HepG2 (cell line): ENCODE data around the gene DDX59. TPM values are rescaled to one million over a fixed set of nuclear protein-coding genes. Genes with fewer than 3 reads are reported as not detected.

ENCODE experiments used
- ATAC-seq: fragments of 200-7000 bp; cut with Tn5 transposase; 3 replicates; pipeline ENCODE4 v1.9.1; 2020; ENCODE audit warnings: mild to moderate bottlenecking, moderate library complexity
- BruUV-seq: library from RNA; stranded (reverse); fragments of 400-500 nt; replicated peaks from 2 replicates; lab custom pipeline; 2021; lab: Mats Ljungman, UMichigan
- CTCF ChIA-PET: fragments of 300-600 bp; formaldehyde crosslinking; extraction: SDS; loops from one replicate; lab custom pipeline; 2021; ENCODE audit warnings: low total read pairs, inconsistent platforms, low intra/inter-chr PET ratio; lab: Yijun Ruan, JAX
- POLR2A ChIA-PET: fragments of 350-600 bp; sonication (Branson Sonifier 250); formaldehyde crosslinking; loops from one replicate; lab custom pipeline; 2020; ENCODE audit warnings: antibody characterized with exemption, inconsistent platforms; lab: Yijun Ruan, JAX
- DNase-seq: peaks from one replicate; pipeline ENCODE4 v3.0.0-alpha.2; 2015; ENCODE audit warnings: low spot score
- FAIRE-seq: peaks from 3 replicates; lab custom pipeline; 2011; peaks lifted over from hg19 to GRCh38; lab: Jason Lieb, UNC
- H2AFZ ChIP-seq: one replicate; pipeline ENCODE4 v1.6.1; 2011; ENCODE audit warnings: low read length, inconsistent platforms
- H3K27ac ChIP-seq: fragments of 300-600 bp; 3 replicates; pipeline ENCODE4 v1.8.0; 2011; ENCODE audit warnings: mixed run types, mild to moderate bottlenecking, mixed read lengths, low read length, inconsistent platforms; ENCODE audit not compliant: insufficient read depth; ENCODE audit errors: extremely low read length
- H3K27me3 ChIP-seq, 2 experiments: fragments of 200-600 bp in 1 of 2; 2 replicates in 1 of 2; 3 replicates in 1 of 2; pipeline versions ENCODE4 v1.6.0 to v1.8.0; 2011; ENCODE audit warnings: low read length in 2 of 2, mild to moderate bottlenecking in 2 of 2, moderate library complexity in 2 of 2, inconsistent platforms in 1 of 2; ENCODE audit not compliant: insufficient read depth in 2 of 2, control insufficient read depth in 1 of 2
- H3K36me3 ChIP-seq, 2 experiments: fragments of 200-600 bp in 1 of 2; replicated peaks in 1 of 2; 2 replicates in 1 of 2; 3 replicates in 1 of 2; pipeline versions ENCODE4 v1.5.1 to v1.8.0; 2011; ENCODE audit warnings: low read length in 2 of 2, inconsistent platforms in 1 of 2; ENCODE audit not compliant: insufficient read depth in 2 of 2, control insufficient read depth in 1 of 2
- H3K4me1 ChIP-seq: 2 replicates; pipeline ENCODE4 v1.5.1; 2012; ENCODE audit warnings: low read length, inconsistent platforms; ENCODE audit not compliant: insufficient read depth
- H3K4me2 ChIP-seq: 2 replicates; pipeline ENCODE4 v1.6.0; 2011; ENCODE audit warnings: low read depth, low read length, inconsistent platforms
- H3K4me3 ChIP-seq, 3 experiments: fragments of 200-600 bp in 1 of 3; sonication (generic), shearing (Covaris generic) in 1 of 3; replicated peaks in 1 of 3; 2 replicates each; pipeline ENCODE4 v1.5.1; 2011 to 2016; ENCODE audit warnings: low read length in 3 of 3, inconsistent platforms in 2 of 3, low read depth in 2 of 3, mild to moderate bottlenecking in 2 of 3, control low read depth in 1 of 3, mixed read lengths in 1 of 3; ENCODE audit not compliant: insufficient read depth in 1 of 3
- H3K79me2 ChIP-seq: one replicate; pipeline ENCODE4 v1.6.1; 2011; ENCODE audit warnings: low read length, inconsistent platforms; ENCODE audit not compliant: insufficient read depth
- H3K9ac ChIP-seq: 2 replicates; pipeline ENCODE4 v1.6.0; 2011; ENCODE audit warnings: mild to moderate bottlenecking, low read depth, low read length, inconsistent platforms; ENCODE audit not compliant: insufficient read depth
- H3K9me3 ChIP-seq: 2 replicates; pipeline ENCODE4 v1.5.1; 2012; ENCODE audit warnings: mild to moderate bottlenecking, low read length
- H4K20me1 ChIP-seq: 2 replicates; pipeline ENCODE4 v1.6.0; 2011; ENCODE audit warnings: inconsistent platforms, mild to moderate bottlenecking, low read length, moderate library complexity; ENCODE audit not compliant: insufficient read depth
- ATRX ChIP-seq: sonication (generic); formaldehyde crosslinking; IDR thresholded peaks from 2 replicates; pipeline ENCODE4 v1.4.0; 2020; ENCODE audit warnings: missing genetic modification reagents, borderline replicate concordance
- BCL6 ChIP-seq: IDR thresholded peaks from 2 replicates; pipeline ENCODE4 v1.6.1; 2016; ENCODE audit warnings: missing genetic modification reagents, missing compliant biosample characterization
- GATA4 ChIP-seq: sonication (generic); IDR thresholded peaks from 2 replicates; pipeline ENCODE4 v1.6.1; 2016; ENCODE audit warnings: antibody characterized with exemption, low read depth, borderline replicate concordance
- MIER2 ChIP-seq: IDR thresholded peaks from 2 replicates; pipeline ENCODE4 v1.6.1; 2016; ENCODE audit warnings: missing biosample characterization, missing genetic modification reagents
- MTA1 ChIP-seq: sonication (generic); formaldehyde crosslinking; IDR thresholded peaks from 2 replicates; pipeline ENCODE4 v1.4.0; 2020; ENCODE audit warnings: missing genetic modification reagents, mild to moderate bottlenecking, borderline replicate concordance
- NR1H2 ChIP-seq: sonication (generic); formaldehyde crosslinking; IDR thresholded peaks from 2 replicates; pipeline ENCODE4 v1.8.1; 2022; ENCODE audit warnings: low read depth, missing genetic modification reagents, borderline replicate concordance
- NR2F1 ChIP-seq, 2 experiments: fragments of 450-650 bp in 1 of 2; formaldehyde crosslinking in 1 of 2; IDR thresholded peaks; 2 replicates each; pipeline versions ENCODE4 v1.5.0 to v1.6.1; 2016 to 2020; ENCODE audit warnings: mild to moderate bottlenecking in 1 of 2, missing compliant biosample characterization in 1 of 2, missing genetic modification reagents in 1 of 2, moderate library complexity in 1 of 2
- SIX1 ChIP-seq: sonication (generic); formaldehyde crosslinking; IDR thresholded peaks from 2 replicates; pipeline ENCODE4 v1.4.0; 2020; ENCODE audit warnings: missing genetic modification reagents, borderline replicate concordance
- TFDP2 ChIP-seq: sonication (generic); formaldehyde crosslinking; IDR thresholded peaks from 2 replicates; pipeline ENCODE4 v1.4.0; 2020; ENCODE audit warnings: missing genetic modification reagents
- ZBED4 ChIP-seq: sonication (generic); formaldehyde crosslinking; IDR thresholded peaks from 2 replicates; pipeline ENCODE4 v1.4.0; 2020; ENCODE audit warnings: missing genetic modification reagents, borderline replicate concordance
- ZNF292 ChIP-seq: sonication (generic); formaldehyde crosslinking; IDR thresholded peaks from 2 replicates; pipeline ENCODE4 v1.8.1; 2022; ENCODE audit warnings: mild to moderate bottlenecking, low read depth, missing genetic modification reagents, borderline replicate concordance
- ZNF850 ChIP-seq: sonication (generic); formaldehyde crosslinking; conservative IDR thresholded peaks from 2 replicates; pipeline ENCODE4 v1.9.0; 2021; ENCODE audit warnings: mild to moderate bottlenecking, missing genetic modification reagents
- WGBS: methylation state at CpG from one replicate; pipeline ENCODE4 v1.1.6; 2017; ENCODE audit warnings: low lambda C conversion rate; 5-methylcytosine and 5-hydroxymethylcytosine counted together
- in situ Hi-C: cut with HindIII; loops from 2 replicates; pipeline ENCODE4 v1.10.0; 2017; ENCODE audit warnings: low pct_unique_long_range_greater_than_20kb; ENCODE audit not compliant: extremely low pct_ligation_motif_present
- intact Hi-C: fragments of 100-400 bp; cut with micrococcal nuclease; formaldehyde crosslinking; loops from one replicate; pipeline ENCODE4 v1.10.0; 2022; ENCODE audit not compliant: unreplicated experiment
- polyA plus RNA-seq, 8 experiments: library from polyadenylated mRNA; depleted of rRNA in 3 of 8; stranded (reverse) in 7 of 8; unstranded in 1 of 8; fragments of >200 nt; fragmentation: Illumina TruSeq in 4 of 8; extraction: Trizol in 4 of 8; gene quantifications; 2 replicates each; pipeline versions ENCODE4 v1.2.1 to v1.2.3, GENCODE V29; 2011 to 2016; ENCODE audit warnings: low read depth in 4 of 8, missing spikeins in 1 of 8, mixed read lengths in 1 of 8; ENCODE audit not compliant: insufficient read depth in 1 of 8
- total RNA-seq, 5 experiments: library from RNA; depleted of rRNA; stranded (reverse); fragments of >200 nt; fragmentation: Illumina TruSeq; extraction: Trizol; gene quantifications; 2 replicates each; pipeline ENCODE4 v1.2.3, GENCODE V29; 2016; ENCODE audit warnings: low read depth in 1 of 5

DDX59 gene
- total and polyA plus RNA-seq, 2 of the 13 experiments (the other 11 are each of a cell fraction or from before 2014, with no cell fraction given) = 12.1 to 14.8 TPM

GRCh38 chr1:200653022-200653462 lies 16.7 kb downstream of the DDX59 start:
- no peak overlapping the region for H3K9ac ChIP-seq
- peaks cover 6 to 29% of the 10 kb centered on the region in 2 experiments for H3K36me3 ChIP-seq
- intact Hi-C loops (no loop called here), in situ Hi-C loops (no loop called here)
- H3K4me1 ChIP-seq = no peaks in the 10 kb centered on the region
- BruUV-seq = no TSS peak
- FAIRE-seq = no peak
- no peak overlapping the region for H3K4me3 ChIP-seq
- no peak overlapping the region for H2AFZ ChIP-seq
- no peak overlapping the region for H3K27ac ChIP-seq
- ChIA-PET CTCF (no interaction called here), POLR2A (no interaction called here)
- no peak for DNase-seq
- H3K4me2 ChIP-seq = no peak overlapping the region
- WGBS = 83% methylated on average over 5 of the region's 5 CpGs
- no peak for ATAC-seq
- no peaks in the 10 kb centered on the region for H3K79me2 ChIP-seq
- no peaks in the 10 kb centered on the region for H4K20me1 ChIP-seq
- no peaks in the 10 kb centered on the region for H3K9me3 ChIP-seq
- no peaks in the 10 kb centered on the region for H3K27me3 ChIP-seq
- no peak for TF ChIP-seq TFDP2
- TF ChIP-seq NR2F1 (CRISPR knock-in tag; IDR thresholded peaks at IDR 0.05) = no peak
- TF ChIP-seq ZNF850 (CRISPR knock-in tag) = no peak
- TF ChIP-seq GATA4 = no peak
- no peak for TF ChIP-seq ATRX (CRISPR knock-in tag)
- no peak for TF ChIP-seq MIER2 (CRISPR knock-in tag)
- TF ChIP-seq NR1H2 = no peak
- TF ChIP-seq MTA1 (CRISPR knock-in tag) = no peak
- no peak for TF ChIP-seq ZBED4
- no peak for TF ChIP-seq ZNF292 (CRISPR knock-in tag)
- TF ChIP-seq BCL6 (CRISPR knock-in tag) = no peak
- TF ChIP-seq SIX1 (CRISPR knock-in tag) = no peak
